Fibroblast of skin of back (primary cell): ENCODE data around the gene PDE10A.
A peak's percentile ranks its signal among the peaks of the same experiment; 100 is the strongest.
"Not testable (repeated sequence)": the region's sequence is repeated elsewhere in the genome, so short reads cannot be mapped to it uniquely, and the experiment has no call there.

ENCODE experiments used
- DNase-seq: peaks from one replicate; pipeline ENCODE4 v3.0.0-alpha.2; 2013

PDE10A gene

DNA sequence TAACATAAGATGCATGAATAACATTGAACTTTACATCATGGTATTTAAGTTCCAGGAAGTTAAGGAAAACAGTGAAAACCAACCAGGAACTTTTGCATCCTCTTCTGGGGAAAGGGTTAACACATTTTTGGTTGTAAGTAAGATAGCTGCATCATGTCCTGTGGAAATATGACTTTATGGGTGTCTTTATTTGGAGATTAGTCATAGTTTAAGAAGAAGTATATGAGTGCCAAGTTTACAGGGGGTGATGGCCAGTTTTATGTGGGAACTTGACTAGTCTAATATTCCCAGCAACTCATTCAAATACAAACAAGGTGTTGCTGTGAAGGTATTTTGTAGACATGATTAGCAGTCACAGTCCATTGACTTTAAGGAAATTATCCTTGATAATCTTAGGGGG lies 78.0 kb downstream of the PDE10A start:
- peak; percentile 39 for DNase-seq

DNA sequence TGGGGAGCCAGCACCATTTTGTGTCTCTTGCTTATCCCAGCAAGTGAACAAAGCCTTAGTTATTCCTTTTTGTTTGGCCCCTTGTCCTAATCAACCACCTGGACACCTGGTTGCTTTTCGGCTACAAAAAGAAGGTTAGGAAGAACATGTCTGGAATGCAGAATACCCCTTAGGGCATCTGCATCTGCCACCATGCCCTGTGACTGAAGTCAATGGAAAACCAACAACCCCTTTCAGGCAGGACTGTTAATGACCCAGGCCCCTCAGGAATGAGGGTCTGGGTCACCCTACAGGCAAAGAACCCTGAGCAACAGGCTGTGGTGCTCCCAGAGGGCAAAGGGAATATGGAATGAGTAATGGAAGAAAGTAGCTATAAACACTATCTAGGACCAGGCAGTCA lies 78.5 kb downstream of the PDE10A start:
- no peak for DNase-seq

DNA sequence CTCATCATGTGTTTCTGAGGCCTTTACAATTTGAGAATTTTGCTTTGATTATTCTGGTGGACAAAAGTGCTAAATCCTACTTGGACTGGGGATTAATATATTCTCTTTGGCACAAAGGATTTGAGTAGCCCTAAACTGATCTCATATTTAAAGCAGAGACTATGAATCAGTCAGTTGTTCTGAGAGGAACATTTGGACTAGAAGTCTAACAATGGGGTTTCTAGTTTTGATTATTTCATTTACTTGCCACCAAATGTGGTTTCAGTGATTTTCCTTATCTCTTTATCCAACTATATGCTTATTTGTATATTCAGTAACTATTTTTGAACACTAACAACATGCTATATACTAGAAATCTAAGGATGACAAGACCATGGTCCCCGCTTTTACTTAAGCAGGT lies 81.4 kb downstream of the PDE10A start:
- no peak for DNase-seq

DNA sequence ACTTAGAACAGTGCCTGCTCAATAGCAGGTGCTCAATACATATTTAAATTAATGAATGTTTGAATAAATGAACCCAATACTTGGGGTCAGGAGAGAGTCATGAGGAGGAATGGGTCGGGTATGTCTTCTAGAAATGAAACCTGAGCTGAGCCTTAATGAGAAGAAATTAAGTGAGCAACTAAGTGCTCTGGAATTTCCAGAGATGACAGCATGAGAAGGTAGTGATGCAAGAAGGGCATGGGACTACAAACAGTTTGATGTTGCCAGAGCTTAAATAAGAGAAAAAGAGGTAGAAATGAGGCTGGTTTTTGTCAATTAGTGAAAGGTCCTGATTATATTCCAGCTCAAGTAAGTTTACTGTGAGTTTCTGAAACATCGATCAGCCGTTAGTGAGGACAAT lies 82.9 kb downstream of the PDE10A start:
- DNase-seq = no peak

DNA sequence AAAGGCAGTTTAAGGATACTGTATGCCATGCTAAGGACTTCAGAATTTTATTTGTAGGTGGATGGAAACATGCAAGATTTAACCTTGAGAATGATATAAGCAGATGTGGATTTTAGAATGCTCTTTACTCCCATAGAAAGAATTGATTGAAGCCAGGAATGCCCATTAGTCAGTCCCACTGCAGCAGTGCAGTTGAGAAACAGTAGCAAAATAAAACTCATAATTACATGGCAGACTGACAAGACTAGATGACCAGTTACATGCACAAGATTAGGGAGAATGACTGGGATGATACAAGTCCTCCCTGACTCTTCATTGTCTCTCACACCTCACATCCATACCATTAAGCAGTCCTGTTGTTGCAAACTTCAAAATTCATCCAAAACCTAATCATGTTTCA lies 83.9 kb downstream of the PDE10A start:
- no peak for DNase-seq

DNA sequence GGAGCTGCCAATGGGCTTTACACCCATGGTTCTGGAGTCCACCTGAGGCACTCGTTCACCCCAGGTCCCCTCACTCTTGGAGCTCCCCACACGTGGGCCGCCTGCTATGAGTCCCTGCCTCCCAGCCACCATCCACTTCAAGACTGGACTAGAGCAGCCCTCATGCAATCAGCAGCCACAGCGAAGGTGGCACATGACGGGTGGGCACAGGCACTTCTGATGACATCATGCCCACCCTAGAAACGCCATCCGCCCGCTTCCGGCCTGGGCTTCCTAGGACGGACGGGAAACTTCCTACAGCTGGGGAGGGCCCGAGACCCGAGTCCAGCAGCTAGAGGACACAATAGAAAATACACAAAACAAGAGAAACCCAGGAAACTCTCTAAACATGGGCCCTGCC lies 85.5 kb downstream of the PDE10A start:
- no peak for DNase-seq

DNA sequence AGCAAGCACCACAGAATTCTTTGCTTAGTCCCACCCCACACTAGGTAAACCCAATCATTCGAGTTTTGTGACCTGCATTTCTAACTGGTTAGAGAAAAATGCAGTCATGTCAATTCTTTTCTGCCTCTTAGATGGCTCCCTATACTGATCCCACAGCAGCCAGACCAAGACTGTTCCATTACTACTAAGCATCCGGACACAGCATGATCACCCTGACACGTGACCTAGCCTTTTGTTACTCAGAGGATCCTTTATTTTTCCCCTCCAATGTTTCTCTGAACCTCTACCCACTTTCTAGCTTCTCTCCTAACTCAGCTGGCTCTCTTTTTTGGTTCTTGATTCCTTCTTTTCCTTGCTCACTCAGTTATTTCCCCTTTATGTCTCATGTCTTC lies 87.9 kb downstream of the PDE10A start:
- no peak for DNase-seq

DNA sequence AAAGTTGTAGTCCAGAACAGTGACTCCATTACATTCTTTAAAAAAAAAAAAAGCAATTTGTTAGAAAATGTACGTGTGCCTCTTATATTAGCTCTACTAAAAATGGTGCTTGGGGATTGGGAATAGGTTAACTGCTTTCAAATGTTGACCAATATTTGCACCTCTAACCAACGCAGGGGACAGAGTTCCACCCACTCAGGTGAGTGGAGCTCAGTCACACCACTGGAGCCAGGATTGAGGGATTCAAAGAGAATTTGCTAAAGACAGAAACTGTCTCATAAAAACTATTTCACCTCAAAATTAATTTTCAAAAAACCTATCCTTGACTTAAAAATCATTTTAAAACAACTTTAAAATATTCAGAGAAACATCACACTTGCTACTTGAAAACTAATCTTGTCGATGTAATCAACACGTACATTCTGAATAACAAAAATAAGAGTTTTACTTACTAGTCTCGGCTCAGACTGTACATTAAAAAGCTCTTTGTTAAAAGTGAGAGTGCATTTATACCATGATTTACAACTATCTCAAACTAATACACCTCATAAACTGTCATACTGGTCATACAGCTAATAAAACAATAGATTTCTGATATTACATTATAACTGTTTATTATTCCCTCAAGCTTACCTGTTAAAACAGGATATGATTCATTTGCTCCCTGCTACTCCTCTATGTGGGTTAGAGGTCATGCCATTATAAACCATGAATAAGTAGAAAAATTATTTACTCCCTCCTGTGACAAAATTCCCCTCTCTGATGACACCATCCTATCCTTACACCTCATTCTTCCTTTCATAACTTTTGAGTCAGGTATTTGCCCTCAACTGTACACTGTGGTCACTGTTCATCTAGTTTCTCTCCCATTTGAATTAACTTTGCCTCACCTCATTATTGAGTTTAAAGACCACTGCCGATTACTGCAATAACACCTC lies 88.6 kb downstream of the PDE10A start:
- no peak for DNase-seq

DNA sequence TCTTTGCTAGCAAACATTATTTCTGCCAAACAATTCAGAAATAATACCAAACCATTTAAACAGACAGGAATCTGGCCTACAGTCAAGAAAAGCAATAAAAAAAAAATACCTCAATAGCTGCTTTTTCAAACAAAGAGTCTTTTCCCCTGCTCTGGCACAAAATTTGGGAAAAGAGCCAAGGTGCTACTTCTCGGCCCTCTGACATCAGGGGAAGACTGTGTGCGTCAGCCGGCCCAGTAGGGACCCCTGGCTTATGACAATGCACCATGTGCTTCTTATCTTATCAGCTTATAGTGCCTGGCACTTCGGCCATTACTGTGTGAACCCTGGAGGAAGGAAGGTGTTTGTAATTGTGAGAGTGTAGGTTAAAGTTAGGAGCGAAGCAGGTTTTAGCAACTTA lies 89.4 kb downstream of the PDE10A start:
- DNase-seq = peak; percentile 56

DNA sequence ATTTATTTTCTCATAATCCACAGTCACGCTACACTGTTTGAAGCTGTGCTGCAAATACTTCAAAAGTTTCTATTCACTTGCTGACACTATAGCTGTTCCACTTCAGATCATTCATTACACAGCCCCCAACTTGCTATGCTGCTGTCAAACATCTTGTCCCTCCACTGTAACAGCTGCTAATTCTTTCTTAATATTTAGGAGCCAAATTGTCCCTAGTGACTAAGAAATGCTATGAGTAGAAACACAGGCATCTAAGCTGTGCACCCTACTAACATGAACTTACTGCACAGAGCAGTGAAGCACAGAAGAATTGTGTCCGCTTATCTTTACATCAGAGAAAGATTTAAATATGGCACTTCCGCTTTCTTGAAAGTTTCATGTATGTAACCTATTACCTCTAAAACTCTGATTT lies 91.3 kb downstream of the PDE10A start:
- peak; percentile 36 for DNase-seq

DNA sequence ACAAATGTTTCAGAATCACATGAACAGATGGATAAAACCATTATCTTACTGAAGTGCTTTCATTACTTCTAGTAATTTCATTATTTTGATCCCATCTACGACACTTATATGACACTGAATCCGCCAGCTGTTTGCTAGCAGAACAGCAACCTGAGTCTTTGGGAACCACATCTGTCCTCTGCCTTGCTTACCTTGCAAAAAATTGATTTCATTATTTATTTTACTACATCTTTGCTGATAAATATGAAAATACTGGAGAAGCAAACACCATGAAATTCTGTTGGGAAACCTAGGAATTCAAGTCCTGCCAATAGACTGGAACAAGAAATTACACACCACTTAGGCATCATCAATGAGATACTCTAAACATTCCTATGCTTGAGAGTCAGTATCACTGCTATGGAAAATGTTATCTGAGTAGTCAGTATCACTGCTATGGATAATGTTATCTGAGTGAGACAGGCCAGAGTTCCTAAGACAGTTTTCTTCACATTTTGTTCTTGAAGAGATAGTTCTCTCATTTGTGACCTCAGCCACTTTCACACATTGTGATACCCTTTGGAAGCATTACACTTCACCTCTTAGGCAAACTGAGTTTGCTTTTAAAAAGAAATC lies 91.9 kb downstream of the PDE10A start:
- peak; percentile 67 for DNase-seq

DNA sequence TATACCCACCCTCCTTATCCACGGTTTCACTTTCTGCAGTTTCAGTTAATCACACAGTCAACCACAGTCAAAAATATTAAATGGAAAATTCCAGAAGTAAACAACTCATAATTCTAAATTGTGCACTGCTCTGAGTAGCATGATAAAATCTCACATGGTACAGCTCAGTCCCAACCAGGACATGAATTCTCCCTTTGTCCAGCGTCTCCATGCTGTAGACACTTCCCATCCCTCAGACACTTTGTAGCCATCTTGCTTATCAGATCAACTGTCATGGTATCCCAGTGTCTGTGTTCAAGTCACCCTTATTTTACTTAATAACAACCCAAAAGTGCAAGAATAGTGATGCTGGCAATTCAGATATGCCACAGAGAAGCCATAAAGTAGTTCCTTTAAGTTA lies 94.7 kb downstream of the PDE10A start:
- no peak for DNase-seq

DNA sequence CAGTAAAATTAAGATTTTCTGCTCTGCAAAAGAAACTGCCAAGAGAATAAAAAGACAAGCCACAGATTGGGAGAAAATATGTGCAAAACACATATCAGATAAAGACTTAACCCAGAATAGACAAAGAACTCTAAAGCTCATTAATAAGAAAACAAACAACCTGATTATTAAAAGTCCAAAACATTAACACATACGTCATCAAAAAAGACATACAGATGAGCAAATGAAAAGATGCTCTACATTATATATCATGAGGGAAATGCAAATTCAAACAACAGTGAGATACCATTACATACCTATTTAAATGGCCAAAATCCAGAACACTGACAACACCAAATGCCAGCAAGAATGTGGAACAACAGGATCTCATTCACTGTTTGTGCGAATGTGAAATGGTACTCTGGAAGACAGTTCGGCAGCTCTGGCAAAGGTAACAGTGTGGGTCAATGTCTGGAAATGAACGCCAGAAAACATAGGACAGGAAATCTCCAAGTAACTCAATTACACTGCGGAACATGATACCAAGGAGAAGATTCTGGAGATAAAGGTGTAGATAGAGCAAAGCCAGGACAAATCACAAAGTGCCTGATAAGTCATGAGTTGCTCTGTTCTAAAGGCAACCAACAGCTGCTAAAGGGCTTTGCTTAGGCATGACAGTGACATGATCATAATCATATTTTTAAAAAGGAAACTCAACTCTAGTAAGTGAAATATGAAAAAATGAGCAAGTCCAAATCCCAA lies 96.8 kb downstream of the PDE10A start:
- DNase-seq = no peak

DNA sequence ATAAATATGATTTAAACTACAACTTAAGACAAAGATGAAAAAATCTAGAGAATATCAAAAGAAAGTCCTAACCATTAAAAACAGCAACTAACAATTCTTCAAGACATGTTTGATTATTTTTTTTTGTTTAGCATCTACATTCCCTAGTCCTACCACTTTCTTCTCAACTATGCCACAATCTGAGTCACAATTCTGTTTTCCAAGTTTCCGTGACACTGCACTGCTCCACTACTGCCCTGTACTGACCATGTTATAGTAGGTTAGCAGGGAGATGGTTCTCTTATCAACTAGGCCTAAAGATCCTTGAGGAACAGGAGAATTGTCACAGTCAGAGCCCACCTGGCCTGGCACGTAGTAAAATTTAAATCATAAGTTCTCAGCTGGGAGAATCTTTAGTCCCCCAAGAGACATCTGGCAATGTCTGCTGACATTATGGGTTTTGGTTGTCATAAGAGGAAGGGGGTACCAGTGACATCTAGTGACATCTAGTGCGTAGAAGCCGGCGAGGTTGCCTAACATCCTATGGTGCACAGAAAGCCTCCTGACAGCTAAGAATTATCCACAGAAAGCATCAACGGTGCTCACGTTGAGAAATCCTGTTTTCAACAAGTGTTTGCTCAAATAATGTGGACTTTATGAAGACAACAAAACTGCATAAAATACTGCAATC lies 100.5 kb downstream of the PDE10A start:
- no peak for DNase-seq

DNA sequence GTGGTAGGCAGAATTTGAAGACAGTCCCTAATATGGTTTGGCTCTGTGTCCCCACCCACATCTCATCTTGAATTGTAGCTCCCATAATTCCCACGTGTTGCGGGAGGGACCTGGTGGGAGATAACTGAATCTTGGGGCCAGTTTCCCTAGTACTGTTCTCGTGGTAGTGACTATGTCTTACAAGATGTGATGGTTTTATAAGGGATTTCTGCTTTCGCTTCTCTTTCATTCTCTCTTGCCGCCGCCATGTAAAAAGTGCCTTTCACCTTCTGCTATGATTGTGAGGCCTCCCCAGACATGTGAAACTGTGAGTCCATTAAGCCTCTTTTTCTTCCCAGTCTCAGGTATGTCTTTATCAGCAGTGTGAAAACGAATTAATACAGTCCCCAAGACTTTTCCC lies 103.4 kb downstream of the PDE10A start:
- no peak for DNase-seq

DNA sequence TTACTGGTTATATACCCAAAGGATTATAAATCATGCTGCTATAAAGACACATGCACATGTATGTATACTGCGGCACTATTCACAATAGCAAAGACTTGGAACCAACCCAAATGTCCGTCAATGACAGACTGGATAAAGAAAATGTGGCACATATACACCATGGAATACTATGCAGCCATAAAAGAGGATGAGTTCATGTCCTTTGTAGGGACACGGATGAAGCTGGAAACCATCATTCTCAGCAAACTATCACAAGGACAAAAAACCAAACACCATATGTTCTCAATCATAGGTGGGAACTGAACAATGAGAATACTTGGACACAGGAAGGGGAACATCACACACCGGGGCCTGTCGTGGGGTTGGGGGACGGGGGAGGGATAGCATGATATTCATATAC lies 104.9 kb downstream of the PDE10A start:
- not testable (repeated sequence) for DNase-seq

DNA sequence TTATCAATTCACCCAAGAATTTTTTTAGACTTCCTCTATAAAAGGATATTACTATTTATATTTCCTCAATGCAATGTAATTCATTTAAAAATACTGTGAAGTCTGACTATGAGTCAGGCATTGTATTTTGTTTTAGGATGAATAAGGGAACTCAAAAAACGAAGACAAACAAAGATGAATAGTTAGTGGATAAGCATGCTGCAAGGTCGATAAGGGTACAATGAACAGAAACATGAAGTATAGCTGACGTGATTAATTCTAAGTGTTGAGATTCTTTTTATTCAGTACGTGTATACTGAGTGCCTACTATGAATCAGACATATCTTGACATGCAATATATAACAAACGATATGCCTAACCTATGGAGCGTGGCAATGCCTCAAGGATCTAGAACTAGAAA lies 105.4 kb downstream of the PDE10A start:
- no peak for DNase-seq

DNA sequence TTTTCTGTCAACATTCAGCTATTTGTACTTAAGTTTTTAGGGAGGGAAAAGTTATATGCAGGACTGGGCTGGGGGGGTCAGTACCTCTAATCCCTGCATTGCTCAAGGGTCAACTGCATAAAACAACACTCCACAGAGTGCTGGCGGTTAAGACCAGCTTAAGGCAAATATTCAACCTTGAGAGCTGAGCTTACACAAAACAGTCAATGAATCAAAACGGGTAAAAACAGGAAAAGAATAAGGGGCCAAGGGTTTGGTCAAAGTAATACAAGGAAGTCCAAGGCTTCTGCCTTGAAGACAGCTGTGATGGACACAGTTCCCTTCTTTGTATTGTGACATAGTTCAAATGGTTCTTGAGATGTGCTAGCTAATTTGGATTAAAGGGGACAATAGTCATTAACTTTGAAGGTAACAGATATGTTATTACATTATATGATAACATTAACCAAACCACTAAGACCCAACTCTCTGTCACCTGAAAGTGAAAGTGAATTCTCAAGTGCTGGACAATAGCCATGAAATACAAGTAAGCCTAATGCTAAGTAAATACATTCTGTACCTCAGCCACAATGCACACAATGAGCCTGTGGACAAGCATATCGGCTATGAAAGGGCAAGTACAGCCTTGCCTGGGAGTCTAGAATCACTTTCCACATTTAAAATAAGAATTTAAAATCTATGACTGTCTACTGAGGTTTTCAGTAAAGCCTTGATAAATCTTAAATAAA lies 106.8 kb downstream of the PDE10A start:
- DNase-seq = no peak

DNA sequence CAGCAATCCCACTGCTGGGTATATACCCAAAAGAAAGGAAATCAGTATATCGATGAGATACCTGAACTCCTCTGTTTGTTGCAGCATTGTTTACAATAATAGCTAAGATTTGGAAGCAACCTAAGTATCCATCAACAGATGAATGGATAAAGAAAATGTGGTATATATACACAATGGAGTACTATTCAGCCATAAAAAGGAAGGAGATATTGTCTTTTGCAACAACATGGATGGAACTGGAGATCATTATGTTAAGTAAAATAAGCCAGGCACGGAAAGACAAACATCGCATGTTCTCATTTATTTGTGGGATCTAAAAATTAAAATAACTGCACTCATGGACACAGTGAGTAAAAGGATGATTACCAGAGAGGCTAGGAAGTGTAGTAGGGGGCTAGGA lies 108.4 kb downstream of the PDE10A start:
- DNase-seq = not testable (repeated sequence)

DNA sequence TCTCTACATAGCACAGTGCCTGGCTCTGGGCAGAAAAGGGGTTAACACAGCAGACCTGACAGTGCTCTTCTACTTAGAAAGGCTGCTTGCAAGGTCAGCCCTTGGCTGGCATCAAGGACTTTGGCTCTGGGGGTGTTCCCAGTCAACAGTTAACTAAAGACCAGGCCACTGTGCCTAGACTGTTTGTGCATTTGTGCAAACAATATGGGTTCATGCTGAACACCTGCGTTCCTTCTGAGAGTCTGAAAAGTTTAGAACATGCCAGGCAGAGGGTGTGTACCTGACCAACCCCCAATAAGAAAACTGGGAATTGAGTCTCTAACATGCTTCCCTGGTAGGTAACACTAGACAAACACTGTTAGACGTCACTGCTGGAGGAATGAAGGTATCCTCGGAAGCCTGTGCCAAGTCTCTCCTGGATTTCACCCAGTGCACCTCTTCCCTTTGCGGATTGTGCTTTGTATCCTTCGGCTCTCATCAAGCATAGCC lies 110.7 kb downstream of the PDE10A start:
- no peak for DNase-seq

DNA sequence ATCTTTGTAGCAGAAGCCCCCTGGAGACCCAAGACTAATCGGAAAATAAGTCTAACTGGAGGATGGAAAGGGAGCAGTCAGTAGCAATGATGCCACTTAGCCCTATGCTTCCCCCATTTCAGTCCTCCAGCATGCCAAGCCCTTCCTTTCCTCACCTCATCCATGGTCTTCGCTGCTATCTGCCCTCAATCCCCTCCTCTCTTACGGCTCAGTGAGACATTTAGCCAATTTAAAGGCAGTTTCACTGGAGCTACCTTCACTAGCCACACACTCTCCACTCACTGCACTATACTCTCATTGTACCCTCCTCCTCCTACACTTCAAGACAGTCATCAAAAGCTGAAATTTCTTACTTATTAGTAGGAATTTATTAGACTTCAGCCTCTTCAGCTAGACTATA lies 111.2 kb downstream of the PDE10A start:
- DNase-seq = no peak

DNA sequence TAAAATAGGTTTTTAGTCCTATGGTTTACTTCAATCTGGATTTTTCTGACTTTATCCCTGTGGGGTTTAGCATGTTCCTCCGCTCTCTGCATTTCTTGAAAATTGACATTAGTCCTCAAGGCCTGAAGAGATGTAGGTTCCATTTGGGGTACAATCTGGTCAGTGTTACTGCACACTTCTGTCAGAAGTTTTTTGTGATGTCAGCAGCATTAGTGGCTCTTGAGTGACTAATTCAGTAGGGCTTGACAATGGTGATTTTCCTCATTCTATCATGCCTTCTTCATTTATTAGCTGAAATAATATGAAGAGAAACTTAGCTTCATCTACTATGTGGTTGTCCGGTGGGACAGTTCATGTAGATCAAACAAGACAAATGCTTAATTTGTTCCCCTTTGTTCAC lies 114.6 kb downstream of the PDE10A start:
- DNase-seq = no peak
